Fibroblast of mammary gland (primary cell): ENCODE measurements around the gene PPP1R7.

Source experiments
- DNase-seq: peaks from one replicate; pipeline ENCODE4 v3.0.0-alpha.2; 2010; ENCODE audit warnings: low read depth
- H3K4me3 ChIP-seq: 2 replicates; pipeline ENCODE4 v1.5.1; 2011; ENCODE audit warnings: low read depth, mild to moderate bottlenecking, low read length, moderate library complexity; ENCODE audit not compliant: control insufficient read depth
- TF ChIP-seq, protein P1 (sequence below): conservative IDR thresholded peaks from 2 replicates; pipeline ENCODE4 v1.5.1; 2011; ENCODE audit warnings: low read depth, low read length, inconsistent platforms; ENCODE audit not compliant: control insufficient read depth, insufficient read depth

The PPP1R7 gene

DNA sequence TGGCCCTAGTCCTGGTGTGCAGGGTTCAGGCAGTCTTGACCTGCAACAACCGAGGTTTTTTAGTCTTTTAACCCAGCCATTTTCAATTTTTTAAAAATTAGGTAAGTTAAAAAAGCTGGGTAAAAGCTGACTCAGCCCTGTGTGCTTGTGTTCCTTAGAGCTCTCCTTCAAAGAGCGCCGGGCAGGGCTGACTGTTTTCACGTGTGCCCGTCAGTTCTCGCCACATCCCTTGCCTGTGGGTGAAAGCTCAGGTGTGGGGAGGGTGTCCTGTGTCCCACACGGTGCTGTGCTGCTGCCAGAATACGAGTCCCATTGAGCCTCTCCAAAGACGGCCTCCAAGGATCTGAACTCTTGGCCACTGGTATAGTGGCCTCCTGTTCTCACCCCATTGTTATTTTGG lies 33.0 kb downstream of the PPP1R7 start:
- no peak for DNase-seq
- TF ChIP-seq, protein P1, sequence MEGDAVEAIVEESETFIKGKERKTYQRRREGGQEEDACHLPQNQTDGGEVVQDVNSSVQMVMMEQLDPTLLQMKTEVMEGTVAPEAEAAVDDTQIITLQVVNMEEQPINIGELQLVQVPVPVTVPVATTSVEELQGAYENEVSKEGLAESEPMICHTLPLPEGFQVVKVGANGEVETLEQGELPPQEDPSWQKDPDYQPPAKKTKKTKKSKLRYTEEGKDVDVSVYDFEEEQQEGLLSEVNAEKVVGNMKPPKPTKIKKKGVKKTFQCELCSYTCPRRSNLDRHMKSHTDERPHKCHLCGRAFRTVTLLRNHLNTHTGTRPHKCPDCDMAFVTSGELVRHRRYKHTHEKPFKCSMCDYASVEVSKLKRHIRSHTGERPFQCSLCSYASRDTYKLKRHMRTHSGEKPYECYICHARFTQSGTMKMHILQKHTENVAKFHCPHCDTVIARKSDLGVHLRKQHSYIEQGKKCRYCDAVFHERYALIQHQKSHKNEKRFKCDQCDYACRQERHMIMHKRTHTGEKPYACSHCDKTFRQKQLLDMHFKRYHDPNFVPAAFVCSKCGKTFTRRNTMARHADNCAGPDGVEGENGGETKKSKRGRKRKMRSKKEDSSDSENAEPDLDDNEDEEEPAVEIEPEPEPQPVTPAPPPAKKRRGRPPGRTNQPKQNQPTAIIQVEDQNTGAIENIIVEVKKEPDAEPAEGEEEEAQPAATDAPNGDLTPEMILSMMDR: no peak
- H3K4me3 ChIP-seq: no peak overlapping the region

DNA sequence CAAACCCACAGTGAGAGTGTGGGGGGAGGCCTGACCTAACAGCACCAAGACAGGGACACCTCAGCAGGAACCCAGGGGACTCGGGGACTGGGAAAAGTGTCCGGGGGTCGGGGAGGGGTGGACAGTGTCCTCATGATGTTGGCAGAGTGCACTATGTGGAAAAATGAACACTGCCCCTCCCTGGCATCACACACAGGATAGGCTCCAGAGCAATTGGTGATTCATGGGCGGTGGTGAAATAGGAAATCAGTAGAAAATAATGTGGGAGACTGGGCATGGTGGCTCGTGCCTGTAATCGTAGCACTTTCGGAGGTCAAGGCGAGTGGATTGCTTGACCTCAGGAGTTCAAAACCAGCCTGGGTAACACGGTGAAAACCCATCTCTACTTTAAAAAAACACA lies 34.6 kb downstream of the PPP1R7 start:
- no peak for DNase-seq
- TF ChIP-seq, protein P1: no peak
- H3K4me3 ChIP-seq: no peak overlapping the region

DNA sequence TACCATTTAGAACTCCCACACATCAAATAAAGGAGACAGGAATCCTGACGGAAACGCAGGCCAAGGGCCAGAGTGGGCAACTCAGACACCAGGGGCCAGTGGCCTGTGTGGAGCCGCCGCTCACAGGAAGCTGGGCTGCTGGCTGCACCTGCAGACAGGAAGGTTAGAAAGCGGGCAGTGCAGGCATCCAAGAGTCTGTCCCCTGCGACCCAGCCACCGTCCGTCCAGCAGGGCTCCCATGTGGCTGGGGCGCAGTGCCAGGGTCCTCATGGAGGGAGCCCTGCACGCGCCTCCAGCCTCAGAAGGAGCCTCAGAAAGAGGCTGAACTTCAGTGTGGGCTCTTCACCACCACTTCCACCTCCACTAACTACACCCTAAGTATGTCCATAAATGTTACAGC lies 35.7 kb downstream of the PPP1R7 start:
- DNase-seq: no peak
- TF ChIP-seq, protein P1: no peak

DNA sequence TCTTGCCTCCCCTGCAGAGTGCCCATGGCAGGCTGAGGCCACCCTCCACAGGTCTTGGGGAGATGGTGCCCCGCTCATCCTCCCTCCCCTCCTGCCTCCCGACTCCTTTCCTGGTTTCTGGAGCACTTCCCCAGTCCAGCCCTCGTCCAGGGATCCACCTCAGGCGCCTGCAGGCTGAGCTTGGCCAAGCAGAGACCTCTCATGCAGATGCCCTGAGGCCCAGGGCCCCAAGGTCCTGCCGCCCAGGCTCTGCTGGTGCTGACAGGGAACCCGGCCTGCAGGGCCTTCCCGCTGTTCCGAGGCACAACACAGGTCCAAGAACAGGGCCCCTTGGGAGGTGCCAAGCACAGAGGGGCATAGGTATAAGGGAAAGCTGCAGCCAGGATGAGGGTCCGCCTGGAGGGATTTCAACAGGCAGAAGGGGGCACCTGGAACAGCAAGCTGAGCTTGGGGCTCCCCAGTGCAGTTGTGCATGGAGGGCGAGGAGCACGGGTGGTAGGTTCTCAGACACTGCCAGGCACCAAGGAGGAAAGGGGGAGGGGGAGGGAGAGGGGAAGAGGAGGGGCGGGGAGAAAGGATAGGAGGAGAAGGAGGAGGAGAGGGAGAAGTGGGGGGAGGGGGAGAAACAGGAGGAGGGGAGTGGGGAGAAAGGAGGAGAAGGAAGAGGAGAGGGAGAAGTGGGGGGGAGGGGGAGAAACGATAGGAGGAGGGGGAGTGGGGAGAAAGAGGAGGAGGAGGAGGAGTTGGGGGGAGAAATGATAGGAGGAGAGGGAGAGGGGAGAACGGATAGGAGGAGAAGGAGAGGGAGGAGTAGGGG lies 37.0 kb downstream of the PPP1R7 start:
- DNase-seq: no peak
- TF ChIP-seq, protein P1: no peak
- no peak overlapping the region for H3K4me3 ChIP-seq

More for the DNA sequence above, 35.7 kb downstream of the PPP1R7 start:
- no peak overlapping the region for H3K4me3 ChIP-seq

DNA sequence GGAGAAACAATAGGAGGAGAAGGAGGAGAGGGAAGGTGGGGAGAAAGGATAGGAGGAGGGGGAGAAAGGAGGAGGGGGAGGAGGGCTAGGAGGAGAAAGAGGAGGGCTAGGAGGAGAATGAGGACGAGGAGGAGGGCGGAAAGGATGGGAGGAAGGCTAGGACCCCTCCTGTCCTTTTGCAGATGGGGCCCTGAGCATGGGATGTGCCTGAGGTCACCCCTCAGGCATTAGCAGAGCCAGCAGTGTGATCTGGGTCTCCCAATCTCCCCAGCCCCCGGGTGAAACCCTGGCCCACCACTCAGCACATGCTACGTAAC lies 37.6 kb downstream of the PPP1R7 start:
- H3K4me3 ChIP-seq: no peak overlapping the region
- no peak for DNase-seq
- TF ChIP-seq, protein P1: no peak

DNA sequence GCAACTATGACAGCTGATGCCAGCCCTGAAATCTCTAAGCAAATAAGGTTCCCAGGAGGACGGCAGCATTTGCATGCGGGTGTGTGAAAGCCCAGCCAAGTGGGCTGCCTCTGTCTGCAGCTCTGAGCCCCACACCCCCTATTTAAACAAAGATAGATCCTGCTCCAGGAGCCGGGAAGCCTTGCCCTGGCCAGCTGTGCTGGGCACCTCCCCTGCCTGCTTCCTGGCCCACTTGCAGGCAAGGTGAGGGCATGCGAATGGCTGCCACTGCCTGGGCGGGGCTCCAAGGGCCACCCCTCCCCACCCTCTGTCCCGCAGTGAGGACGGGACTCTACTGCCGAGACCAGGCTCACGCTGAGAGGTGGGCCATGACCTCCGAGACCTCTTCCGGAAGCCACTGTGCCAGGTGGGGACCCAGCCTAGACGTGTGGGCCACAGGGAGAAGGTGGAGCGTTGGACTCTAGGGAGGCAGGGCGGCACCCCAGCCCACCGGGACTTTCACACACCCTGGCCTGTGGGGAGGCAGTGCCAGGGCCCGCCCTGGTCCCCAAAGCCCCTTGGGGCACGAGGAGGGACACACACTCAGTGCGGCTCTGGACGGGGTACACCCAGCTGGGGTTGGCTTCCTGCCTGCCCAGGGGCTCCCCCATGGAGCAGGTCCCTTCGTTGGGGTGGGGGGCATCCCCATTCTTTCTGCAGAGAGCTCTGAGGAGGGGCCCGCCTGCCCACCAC lies 38.3 kb downstream of the PPP1R7 start, which contains the start of gene ANO7:
Gene ANO7 (plus strand): TSS at position 317 of the 732 bp plus-strand sequence. CDS start 1,387 bp downstream, outside the sequence.
- no peak within 1 kb of the TSS for H3K4me3 ChIP-seq
- no peak for DNase-seq
- TF ChIP-seq, protein P1: no peak
